A549 (cell line): ENCODE data around the gene LGALS4.

Source experiments
- CEBPB ChIP-seq, 2 experiments: fragments of >200 bp in 1 of 2; sonication (Bioruptor Twin) in 1 of 2; formaldehyde crosslinking in 1 of 2; IDR thresholded peaks; 2 replicates each; pipeline ENCODE4 v1.6.1; 2012 to 2016
- CTCF ChIP-seq: fragments of >200 bp; sonication (Bioruptor Twin); formaldehyde crosslinking; IDR thresholded peaks from 3 replicates; pipeline ENCODE4 v1.5.1; 2016
- EP300 ChIP-seq, 2 experiments: fragments of >200 bp; sonication (Bioruptor Twin); formaldehyde crosslinking; IDR thresholded peaks; 2 replicates in 1 of 2; 3 replicates in 1 of 2; pipeline ENCODE4 v1.6.1; 2016 to 2017
- POLR2A ChIP-seq: IDR thresholded peaks from 2 replicates; pipeline ENCODE4 v1.6.1; 2012; ENCODE audit warnings: mild to moderate bottlenecking, low read length
- RFX5 ChIP-seq: fragments of 450-650 bp; IDR thresholded peaks from 2 replicates; pipeline ENCODE4 v1.7.1; 2014; ENCODE audit warnings: antibody characterized with exemption, mild to moderate bottlenecking, moderate library complexity
- TF ChIP-seq, protein P1 (sequence below): IDR thresholded peaks from 2 replicates; pipeline ENCODE4 v1.6.1; 2012

- TF ChIP-seq CTCF = no peak
- TF ChIP-seq EP300 (IDR thresholded peaks at IDR 0.05) = no peak
- TF ChIP-seq, protein P1, sequence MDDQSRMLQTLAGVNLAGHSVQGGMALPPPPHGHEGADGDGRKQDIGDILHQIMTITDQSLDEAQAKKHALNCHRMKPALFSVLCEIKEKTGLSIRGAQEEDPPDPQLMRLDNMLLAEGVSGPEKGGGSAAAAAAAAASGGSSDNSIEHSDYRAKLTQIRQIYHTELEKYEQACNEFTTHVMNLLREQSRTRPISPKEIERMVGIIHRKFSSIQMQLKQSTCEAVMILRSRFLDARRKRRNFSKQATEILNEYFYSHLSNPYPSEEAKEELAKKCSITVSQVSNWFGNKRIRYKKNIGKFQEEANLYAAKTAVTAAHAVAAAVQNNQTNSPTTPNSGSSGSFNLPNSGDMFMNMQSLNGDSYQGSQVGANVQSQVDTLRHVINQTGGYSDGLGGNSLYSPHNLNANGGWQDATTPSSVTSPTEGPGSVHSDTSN = no peak
- no peak for TF ChIP-seq POLR2A
- no peak for TF ChIP-seq CEBPB (IDR thresholded peaks at IDR 0.05)
- TF ChIP-seq RFX5 = no peak
These were observed 46.3 kb downstream of the LGALS4 start for GRCh38 chr19:38766276-38767047.
